Measurements from ENCODE around the gene EVL.

Gene EVL

GRCh38 chr14:100187247-100187833 lies 122.1 kb downstream of the EVL start:
- no peak for TF ChIP-seq ZNF274 (IDR thresholded peaks at IDR 0.05; ENCODE audit: low read depth, low read length)
- no peak overlapping the region for H3K4me3 ChIP-seq (ENCODE audit: low read length)

- H3K4me3 ChIP-seq (ENCODE audit: low read length) = no peak overlapping the region
- no peak for TF ChIP-seq ZNF274 (IDR thresholded peaks at IDR 0.05; ENCODE audit: low read depth, low read length)
Measured at GRCh38 chr14:100188392-100189030, 123.3 kb downstream of the EVL start.

- no peak overlapping the region for H3K4me3 ChIP-seq (ENCODE audit: low read length)
- TF ChIP-seq ZNF274 (IDR thresholded peaks at IDR 0.05; ENCODE audit: low read depth, low read length) = no peak
Measured at GRCh38 chr14:100190126-100190525, 124.9 kb downstream of the EVL start.

GRCh38 chr14:100191584-100192249 lies 126.5 kb downstream of the EVL start:
- TF ChIP-seq ZNF274 (IDR thresholded peaks at IDR 0.05; ENCODE audit: low read depth, low read length) = no peak
- H3K4me3 ChIP-seq (ENCODE audit: low read length) = no peak overlapping the region

- TF ChIP-seq ZNF274 (IDR thresholded peaks at IDR 0.05; ENCODE audit: low read depth, low read length) = no peak
- peak overlapping the region; percentile 48; the same call in 1 of the 2 replicates for H3K4me3 ChIP-seq (ENCODE audit: low read length)
Measured at GRCh38 chr14:100192250-100192671, 127.0 kb downstream of the EVL start.

GRCh38 chr14:100192672-100193416 lies 127.6 kb downstream of the EVL start:
- peak overlapping the region; percentile 48; the same call in 1 of the 2 replicates for H3K4me3 ChIP-seq (ENCODE audit: low read length)
- no peak for TF ChIP-seq ZNF274 (IDR thresholded peaks at IDR 0.05; ENCODE audit: low read depth, low read length)
